ENCODE results near the gene TOGARAM2.

The TOGARAM2 gene

GRCh38 chr2:28951910-28952835 is 28.9 kb upstream of the TOGARAM2 start:
- ChIA-PET CTCF (interaction anchor here (0.6 kb wide), 1 partner anchor 987 kb away, joined by 3 read pairs; no protein-coding TSS in a partner anchor), POLR2A (no interaction called here)
- Histone ChIP-seq H3K4me1 (ENCODE audit: control insufficient read depth, insufficient read depth, low read length) (no peaks in the 10 kb centered on the region), H3K27ac (ENCODE audit: extremely low read depth, low read depth, low read length) (no peak overlapping the region), H3K4me3 (ENCODE audit: low read depth, low read length) (no peak overlapping the region), H3K9me3 (ENCODE audit: control insufficient read depth, insufficient read depth, low read depth, low read length) (no peaks in the 10 kb centered on the region), H3K36me3 (ENCODE audit: control insufficient read depth in 2 of 2, insufficient read depth in 1 of 2, low read length in 2 of 2) (peaks cover 13 to 24% of the 10 kb centered on the region in 2 experiments)
- TF ChIP-seq ZXDB (tag by site-specific recombination; IDR thresholded peaks at IDR 0.05) (no peak), ZNF600 (tag by site-specific recombination; IDR thresholded peaks at IDR 0.05) (no peak), ZNF792 (tag by site-specific recombination; IDR thresholded peaks at IDR 0.05) (no peak), ZNF843 (tag by site-specific recombination; IDR thresholded peaks at IDR 0.05) (no peak), ZNF555 (tag by site-specific recombination; conservative IDR thresholded peaks at IDR 0.05) (no peak), ZNF571 (tag by site-specific recombination; IDR thresholded peaks at IDR 0.05) (no peak), MYNN (tag by site-specific recombination; IDR thresholded peaks at IDR 0.05; ENCODE audit: borderline replicate concordance) (no peak), ZNF768 (tag by site-specific recombination; IDR thresholded peaks at IDR 0.05) (no peak), PRDM10 (tag by site-specific recombination; IDR thresholded peaks at IDR 0.05) (no peak), ZNF596 (tag by site-specific recombination; IDR thresholded peaks at IDR 0.05) (no peak), BCL11A (tag by site-specific recombination; IDR thresholded peaks at IDR 0.05; ENCODE audit: low read depth) (no peak), ZNF169 (tag by site-specific recombination; IDR thresholded peaks at IDR 0.05) (no peak)

GRCh38 chr2:28952836-28953211 is 28.3 kb upstream of the TOGARAM2 start:
- POLR2A ChIA-PET: no interaction called here
- TF ChIP-seq BCL11B (tag by site-specific recombination; IDR thresholded peaks at IDR 0.05; ENCODE audit: low read depth): no peak
- no peak for TF ChIP-seq PBX3 (CRISPR knock-in tag; IDR thresholded peaks at IDR 0.05)
- TF ChIP-seq BCL11A (tag by site-specific recombination; IDR thresholded peaks at IDR 0.05; ENCODE audit: low read depth): no peak
- TF ChIP-seq ZNF654 (tag by site-specific recombination; IDR thresholded peaks at IDR 0.05; ENCODE audit: low read depth): peak; percentile 28
- no peak for TF ChIP-seq ZNF211 (tag by site-specific recombination; IDR thresholded peaks at IDR 0.05; ENCODE audit: low read depth)
- 0 out of 2 replicates have a peak, but pooled peaks have one; percentile 16 for TF ChIP-seq CTCF (tag by site-specific recombination; IDR thresholded peaks at IDR 0.05)
- no peak for TF ChIP-seq ZNF350 (tag by site-specific recombination; IDR thresholded peaks at IDR 0.05)
- no peak for TF ChIP-seq ZNF341 (tag by site-specific recombination; IDR thresholded peaks at IDR 0.05; ENCODE audit: low read depth)
- TF ChIP-seq ZNF600 (tag by site-specific recombination; IDR thresholded peaks at IDR 0.05): no peak
- peaks cover 13 to 20% of the 10 kb centered on the region in 2 experiments for H3K36me3 ChIP-seq (ENCODE audit: control insufficient read depth in 2 of 2, insufficient read depth in 1 of 2, low read length in 2 of 2)
- H3K4me3 ChIP-seq (ENCODE audit: low read depth, low read length): no peak overlapping the region
- CTCF ChIA-PET: no interaction called here
- H3K9me3 ChIP-seq (ENCODE audit: control insufficient read depth, insufficient read depth, low read depth, low read length): no peaks in the 10 kb centered on the region
- no peak overlapping the region for H3K27ac ChIP-seq (ENCODE audit: extremely low read depth, low read depth, low read length)
- H3K4me1 ChIP-seq (ENCODE audit: control insufficient read depth, insufficient read depth, low read length): no peaks in the 10 kb centered on the region
